Esophagus muscularis mucosa (tissue), 4 donors: ENCODE results near the gene TMEM140.

ENCODE experiments used
- EP300 ChIP-seq: sonication (generic); formaldehyde crosslinking; IDR thresholded peaks from one replicate; pipeline ENCODE4 v1.6.1; 2017; ENCODE audit warnings: antibody characterized with exemption
- POLR2A ChIP-seq: fragments of 450-650 bp; IDR thresholded peaks from one replicate; pipeline ENCODE4 v1.6.1; 2017; ENCODE audit warnings: antibody characterized with exemption, moderate library complexity, mild to moderate bottlenecking, low read depth
- POLR2AphosphoS5 ChIP-seq, 2 donors: sonication (generic); formaldehyde crosslinking; IDR thresholded peaks; one replicate each; pipeline ENCODE4 v1.6.1; 2017; ENCODE audit warnings: antibody characterized with exemption in 2 of 2
- TF ChIP-seq, protein P1 (sequence below), 3 experiments: fragments of 200-600 bp in 2 of 3; fragments of 450-650 bp in 1 of 3; sonication (generic) in 2 of 3; IDR thresholded peaks; one replicate each; pipeline ENCODE4 v1.5.1; 2017 to 2019; ENCODE audit warnings: antibody characterized with exemption in 3 of 3, mild to moderate bottlenecking in 2 of 3, moderate library complexity in 1 of 3

DNA sequence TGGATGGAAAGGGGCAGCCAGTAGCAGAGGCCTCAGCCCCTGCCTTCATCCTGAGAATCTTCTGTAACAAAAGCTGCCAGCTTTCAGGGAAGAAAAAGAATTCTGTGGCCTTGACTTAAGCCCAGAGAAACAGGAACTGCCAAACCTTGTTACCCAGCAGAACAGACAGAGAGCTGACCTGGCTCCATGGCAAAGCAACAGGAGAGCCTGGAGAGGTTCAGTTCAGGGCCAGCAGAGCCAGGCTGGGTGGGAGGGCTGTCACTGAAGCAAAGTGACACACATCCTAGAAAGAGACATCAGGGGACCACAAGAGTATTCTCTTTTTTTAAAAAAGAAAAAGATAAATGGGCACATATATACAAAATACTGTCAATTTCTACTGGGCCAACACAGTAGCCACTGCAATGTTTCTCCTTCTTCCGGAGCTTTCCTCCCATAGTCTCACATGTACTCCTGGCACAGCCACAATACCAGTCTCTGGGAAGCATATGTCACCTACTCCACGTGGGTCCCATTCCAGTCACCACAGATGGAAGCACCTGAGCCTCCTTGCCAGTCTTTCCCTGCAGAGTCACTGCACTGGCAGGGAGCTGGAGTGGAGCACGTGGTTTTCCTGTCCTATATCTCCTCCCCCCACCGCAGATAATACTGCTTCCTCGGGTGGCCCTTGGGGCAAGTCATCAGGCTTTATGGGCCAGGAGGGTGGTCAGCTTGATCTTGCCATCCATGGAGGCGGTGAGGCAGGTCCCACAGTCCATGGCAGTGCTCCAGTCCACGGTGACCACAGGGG is 37.8 kb downstream of the TMEM140 start:
- TF ChIP-seq, protein P1, sequence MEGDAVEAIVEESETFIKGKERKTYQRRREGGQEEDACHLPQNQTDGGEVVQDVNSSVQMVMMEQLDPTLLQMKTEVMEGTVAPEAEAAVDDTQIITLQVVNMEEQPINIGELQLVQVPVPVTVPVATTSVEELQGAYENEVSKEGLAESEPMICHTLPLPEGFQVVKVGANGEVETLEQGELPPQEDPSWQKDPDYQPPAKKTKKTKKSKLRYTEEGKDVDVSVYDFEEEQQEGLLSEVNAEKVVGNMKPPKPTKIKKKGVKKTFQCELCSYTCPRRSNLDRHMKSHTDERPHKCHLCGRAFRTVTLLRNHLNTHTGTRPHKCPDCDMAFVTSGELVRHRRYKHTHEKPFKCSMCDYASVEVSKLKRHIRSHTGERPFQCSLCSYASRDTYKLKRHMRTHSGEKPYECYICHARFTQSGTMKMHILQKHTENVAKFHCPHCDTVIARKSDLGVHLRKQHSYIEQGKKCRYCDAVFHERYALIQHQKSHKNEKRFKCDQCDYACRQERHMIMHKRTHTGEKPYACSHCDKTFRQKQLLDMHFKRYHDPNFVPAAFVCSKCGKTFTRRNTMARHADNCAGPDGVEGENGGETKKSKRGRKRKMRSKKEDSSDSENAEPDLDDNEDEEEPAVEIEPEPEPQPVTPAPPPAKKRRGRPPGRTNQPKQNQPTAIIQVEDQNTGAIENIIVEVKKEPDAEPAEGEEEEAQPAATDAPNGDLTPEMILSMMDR (IDR thresholded peaks at IDR 0.05) = no peak
- TF ChIP-seq POLR2AphosphoS5 (IDR thresholded peaks at IDR 0.05) = no peak
- TF ChIP-seq POLR2A = no peak
- no peak for TF ChIP-seq EP300
